IMR-90 (cell line): ENCODE measurements around the gene ERG28. TPM values are rescaled to one million over a fixed set of nuclear protein-coding genes. Genes with fewer than 3 reads are reported as not detected.

Experiments used
- ATAC-seq: fragments of 200-7000 bp; cut with Tn5 transposase; 2 replicates; pipeline ENCODE4 v1.9.1; 2020; ENCODE audit warnings: low read depth, mild to moderate bottlenecking, moderate library complexity
- BruUV-seq: library from RNA; stranded (reverse); fragments of 400-500 nt; replicated peaks from 2 replicates; lab custom pipeline; 2021; lab: Mats Ljungman, UMichigan
- CTCF ChIA-PET: fragments of 300-600 bp; formaldehyde crosslinking; extraction: SDS; loops from one replicate; lab custom pipeline; 2021; ENCODE audit warnings: antibody characterized with exemption; lab: Yijun Ruan, JAX
- POLR2A ChIA-PET: fragments of 300-600 bp; sonication (Branson Sonifier 250); formaldehyde crosslinking; loops from one replicate; lab custom pipeline; 2022; ENCODE audit warnings: antibody characterized with exemption; ENCODE audit not compliant: unreplicated experiment; lab: Charles Lee
- DNase-seq: peaks from one replicate; pipeline ENCODE4 v3.0.0; 2013
- H2AFZ ChIP-seq: replicated peaks from 2 replicates; pipeline ENCODE3; 2013; ENCODE audit warnings: low read length, mild to moderate bottlenecking; ENCODE audit not compliant: poor library complexity
- H2AK5ac ChIP-seq: 2 replicates; pipeline ENCODE4 v1.6.1; 2013; ENCODE audit warnings: low read depth, low read length, inconsistent platforms
- H2AK9ac ChIP-seq: replicated peaks from 2 replicates; pipeline ENCODE3; 2013; ENCODE audit warnings: mild to moderate bottlenecking, low read depth, low read length, moderate library complexity; ENCODE audit not compliant: poor library complexity
- H2BK120ac ChIP-seq: 2 replicates; pipeline ENCODE4 v1.6.1; 2013; ENCODE audit warnings: low read depth, low read length, inconsistent platforms
- H2BK15ac ChIP-seq: 3 replicates; pipeline ENCODE4 v1.6.1; 2013; ENCODE audit warnings: low read depth, low read length, inconsistent platforms
- H2BK20ac ChIP-seq: 2 replicates; pipeline ENCODE4 v1.6.1; 2013; ENCODE audit warnings: low read depth, mild to moderate bottlenecking, inconsistent platforms, low read length, moderate library complexity
- H2BK5ac ChIP-seq: 2 replicates; pipeline ENCODE4 v1.6.1; 2013; ENCODE audit warnings: mild to moderate bottlenecking, low read depth, low read length, inconsistent platforms; ENCODE audit not compliant: poor library complexity, severe bottlenecking
- H3K14ac ChIP-seq: replicated peaks from 2 replicates; pipeline ENCODE4 v1.6.1; 2013; ENCODE audit warnings: low read depth, low read length, inconsistent platforms
- H3K18ac ChIP-seq: 2 replicates; pipeline ENCODE4 v1.6.1; 2013; ENCODE audit warnings: low read depth, low read length, control low read depth
- H3K23ac ChIP-seq: 2 replicates; pipeline ENCODE4 v1.6.1; 2013; ENCODE audit warnings: low read depth, low read length, inconsistent platforms
- H3K27ac ChIP-seq: 2 replicates; pipeline ENCODE4 v1.5.1; 2013; ENCODE audit warnings: mild to moderate bottlenecking, control low read depth, low read length; ENCODE audit not compliant: insufficient read depth
- H3K27me3 ChIP-seq: 2 replicates; pipeline ENCODE4 v1.6.1; 2013; ENCODE audit warnings: low read length; ENCODE audit not compliant: control insufficient read depth, insufficient read depth
- H3K36me3 ChIP-seq: 2 replicates; pipeline ENCODE4 v1.6.1; 2013; ENCODE audit warnings: low read length, mixed read lengths; ENCODE audit not compliant: control insufficient read depth, insufficient read depth
- H3K4ac ChIP-seq: 2 replicates; pipeline ENCODE4 v1.6.1; 2013; ENCODE audit warnings: low read depth, low read length, inconsistent platforms
- H3K4me1 ChIP-seq: 2 replicates; pipeline ENCODE4 v1.6.1; 2013; ENCODE audit warnings: low read length, mixed read lengths; ENCODE audit not compliant: control insufficient read depth, insufficient read depth
- H3K4me2 ChIP-seq: 2 replicates; pipeline ENCODE4 v1.6.1; 2013; ENCODE audit warnings: low read depth, mild to moderate bottlenecking, control low read depth, low read length, moderate library complexity
- H3K4me3 ChIP-seq: 2 replicates; pipeline ENCODE4 v1.5.1; 2013; ENCODE audit warnings: low read depth, mild to moderate bottlenecking, control low read depth, low read length, moderate library complexity; ENCODE audit not compliant: insufficient read depth
- H3K56ac ChIP-seq: 2 replicates; pipeline ENCODE4 v1.6.1; 2013; ENCODE audit warnings: low read length, inconsistent platforms; ENCODE audit not compliant: insufficient read depth; ENCODE audit errors: extremely low read depth
- H3K79me1 ChIP-seq, 2 experiments: 2 replicates each; pipeline ENCODE4 v1.6.1; 2013; ENCODE audit warnings: low read length in 2 of 2, inconsistent platforms in 1 of 2, low read depth in 1 of 2
- H3K9ac ChIP-seq: 2 replicates; pipeline ENCODE4 v1.6.1; 2013; ENCODE audit warnings: low read depth, low read length, control low read depth
- H3K9me1 ChIP-seq: 2 replicates; pipeline ENCODE4 v1.6.1; 2013; ENCODE audit warnings: low read length, inconsistent platforms; ENCODE audit not compliant: insufficient read depth
- H3K9me3 ChIP-seq: 2 replicates; pipeline ENCODE4 v1.6.1; 2013; ENCODE audit warnings: low read length; ENCODE audit not compliant: control insufficient read depth, insufficient read depth
- H4K20me1 ChIP-seq: 2 replicates; pipeline ENCODE4 v1.6.1; 2013; ENCODE audit warnings: low read length, inconsistent platforms; ENCODE audit not compliant: insufficient read depth
- H4K5ac ChIP-seq: 2 replicates; pipeline ENCODE4 v1.6.1; 2013; ENCODE audit warnings: mild to moderate bottlenecking, low read depth, low read length, control low read depth
- H4K8ac ChIP-seq, 2 experiments: 2 replicates each; pipeline ENCODE4 v1.6.1; 2013; ENCODE audit warnings: low read depth in 2 of 2, low read length in 2 of 2, control low read depth in 1 of 2, inconsistent platforms in 1 of 2
- H4K91ac ChIP-seq: 2 replicates; pipeline ENCODE4 v1.6.1; 2013; ENCODE audit warnings: low read depth, low read length, inconsistent platforms; ENCODE audit not compliant: insufficient read depth
- BHLHE40 ChIP-seq: fragments of 150-350 bp; IDR thresholded peaks from 2 replicates; pipeline ENCODE4 v1.6.1; 2016; ENCODE audit warnings: mild to moderate bottlenecking, low read depth, low read length
- CEBPB ChIP-seq: IDR thresholded peaks from 2 replicates; pipeline ENCODE4 v1.6.1; 2012; ENCODE audit warnings: low read depth, low read length, improper control_type of control experiment
- CHD1 ChIP-seq: IDR thresholded peaks from 2 replicates; pipeline ENCODE4 v1.6.1; 2012; ENCODE audit warnings: low read depth, low read length, improper control_type of control experiment
- CTCF ChIP-seq: conservative IDR thresholded peaks from 2 replicates; pipeline ENCODE4 v1.5.1; 2012; ENCODE audit warnings: mild to moderate bottlenecking, low read depth, low read length, improper control_type of control experiment
- ELK1 ChIP-seq: fragments of 150-350 bp; IDR thresholded peaks from 2 replicates; pipeline ENCODE4 v1.6.1; 2016; ENCODE audit warnings: low read depth, mild to moderate bottlenecking, low read length, moderate library complexity, borderline replicate concordance
- FOS ChIP-seq: fragments of 150-350 bp; IDR thresholded peaks from 2 replicates; pipeline ENCODE4 v1.6.1; 2016; ENCODE audit warnings: low read depth, low read length
- MAFK ChIP-seq: IDR thresholded peaks from 2 replicates; pipeline ENCODE4 v1.6.1; 2012; ENCODE audit warnings: low read depth, low read length, improper control_type of control experiment
- MAZ ChIP-seq: IDR thresholded peaks from 2 replicates; pipeline ENCODE4 v1.6.1; 2012; ENCODE audit warnings: low read depth, mild to moderate bottlenecking, low read length, improper control_type of control experiment, moderate library complexity, borderline replicate concordance
- MXI1 ChIP-seq: IDR thresholded peaks from 2 replicates; pipeline ENCODE4 v1.6.1; 2012; ENCODE audit warnings: low read depth, mild to moderate bottlenecking, low read length, moderate library complexity, borderline replicate concordance
- NFE2L2 ChIP-seq: fragments of 150-350 bp; IDR thresholded peaks from 2 replicates; pipeline ENCODE4 v1.6.1; 2016; ENCODE audit warnings: low read depth, mild to moderate bottlenecking, low read length
- POLR2A ChIP-seq: IDR thresholded peaks from 2 replicates; pipeline ENCODE4 v1.6.1; 2012; ENCODE audit warnings: mild to moderate bottlenecking, low read depth, low read length
- RAD21 ChIP-seq: IDR thresholded peaks from 2 replicates; pipeline ENCODE4 v1.6.1; 2012; ENCODE audit warnings: low read length, improper control_type of control experiment
- RCOR1 ChIP-seq: IDR thresholded peaks from 2 replicates; pipeline ENCODE4 v1.6.1; 2012; ENCODE audit warnings: mild to moderate bottlenecking, low read length, improper control_type of control experiment; ENCODE audit not compliant: insufficient replicate concordance
- RFX5 ChIP-seq: IDR thresholded peaks from 2 replicates; pipeline ENCODE4 v1.8.0; 2012; ENCODE audit warnings: low read depth, mild to moderate bottlenecking, low read length, moderate library complexity
- SMC3 ChIP-seq: fragments of 150-350 bp; IDR thresholded peaks from 2 replicates; pipeline ENCODE4 v1.6.1; 2016; ENCODE audit warnings: low read depth, mild to moderate bottlenecking, antibody characterized with exemption, low read length, moderate library complexity
- WGBS, 2 experiments: methylation state at CpG; one replicate each; pipeline versions ENCODE4 v1.1.5 to v1.1.7; 2013; ENCODE audit warnings: missing lambda C conversion rate in 2 of 2; ENCODE audit not compliant: insufficient read length in 1 of 2; ENCODE audit errors: extremely low coverage in 2 of 2; 5-methylcytosine and 5-hydroxymethylcytosine counted together
- dilution Hi-C: fragments of 300-500 bp; cut with HindIII; formaldehyde crosslinking; loops from one replicate; pipeline ENCODE4 v1.14.3; 2018; ENCODE audit warnings: low sequenced_read_pairs; ENCODE audit not compliant: unreplicated experiment
- in situ Hi-C: fragments of 300-500 bp; cut with MboI; formaldehyde crosslinking; loops from 3 replicates; pipeline ENCODE4 v1.14.3; 2019; ENCODE audit warnings: low sequenced_read_pairs, inconsistent platforms, mixed read lengths
- intact Hi-C: fragments of 100-400 bp; cut with micrococcal nuclease; formaldehyde crosslinking; loops from 2 replicates; pipeline ENCODE4 v1.10.0; 2022
- polyA plus RNA-seq, 3 experiments: library from polyadenylated mRNA; depleted of rRNA; stranded (reverse); fragments of >200 nt; gene quantifications; 2 replicates each; pipeline ENCODE4 v1.2.3, GENCODE V29; 2012; ENCODE audit warnings: low replicate concordance in 1 of 3
- total RNA-seq: library from RNA; depleted of rRNA; stranded (reverse); fragments of >200 nt; gene quantifications from 2 replicates; pipeline ENCODE4 v1.2.3, GENCODE V29; 2012
- TF ChIP-seq, protein P1 (sequence below): fragments of 150-350 bp; IDR thresholded peaks from 2 replicates; pipeline ENCODE4 v1.6.1; 2017; ENCODE audit warnings: mild to moderate bottlenecking, antibody characterized with exemption, low read length, low read depth

ERG28 gene
- total and polyA plus RNA-seq, 2 of the 4 experiments (the other 2 are of a cell fraction), result 0.90 to 15.4 TPM

DNA sequence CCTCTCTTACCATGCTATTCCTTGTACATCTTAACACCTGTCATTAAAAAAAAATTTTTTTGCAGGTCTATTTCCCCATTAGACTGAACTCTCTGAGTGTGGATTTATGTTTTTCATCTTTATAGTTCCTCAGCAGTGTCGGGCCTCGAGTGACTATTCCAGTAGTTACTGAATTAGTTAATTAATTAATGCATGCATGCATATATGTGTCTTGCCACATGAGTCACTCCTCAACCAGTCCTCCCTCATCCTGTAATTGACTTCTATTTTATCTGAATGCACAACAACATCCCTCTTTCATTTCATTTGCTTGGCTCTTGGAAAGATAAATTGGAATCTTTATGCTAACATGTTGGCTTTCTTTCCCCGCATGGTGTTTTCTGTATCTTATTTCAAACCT, 35.6 kb downstream of the ERG28 start:
- in situ Hi-C loops (no loop called here), dilution Hi-C loops (no loop called here), intact Hi-C loops (no loop called here)
- BruUV-seq, result no TSS peak
- Histone ChIP-seq H3K27ac (no peak overlapping the region), H2AK9ac (no peak overlapping the region), H3K4me2 (no peak overlapping the region), H3K36me3 (no peaks in the 10 kb centered on the region), H2AFZ (no peak overlapping the region), H3K23ac (no peak overlapping the region), H3K14ac (no peak overlapping the region), H4K20me1 (no peaks in the 10 kb centered on the region), H3K79me1 (no peaks in the 10 kb centered on the region), H3K56ac (no peak overlapping the region), H4K91ac (no peak overlapping the region), H3K27me3 (peaks cover 10% of the 10 kb centered on the region; the same call in 1 of the 2 replicates), H2BK120ac (no peak overlapping the region), H2BK5ac (no peak overlapping the region), H3K9me1 (no peaks in the 10 kb centered on the region), H3K4me1 (no peaks in the 10 kb centered on the region), H3K4me3 (no peak overlapping the region), H2BK20ac (no peak overlapping the region), H3K9me3 (no peaks in the 10 kb centered on the region), H4K5ac (no peak overlapping the region), H3K4ac (no peak overlapping the region), H4K8ac (no peak overlapping the region), H2BK15ac (no peak overlapping the region), H2AK5ac (no peak overlapping the region), H3K18ac (no peak overlapping the region), H3K9ac (no peak overlapping the region)
- ChIA-PET CTCF (no interaction called here), POLR2A (no interaction called here)
- DNase-seq (no peak), ATAC-seq (no peak)
- no CpG with 5 or more reads among the region's 3 CpGs for WGBS, 2 experiments
- TF ChIP-seq CEBPB (no peak), NFE2L2 (no peak), BHLHE40 (no peak), CTCF (no peak), RCOR1 (no peak), RFX5 (no peak), SMC3 (no peak), MAZ (no peak), POLR2A (no peak), MAFK (no peak), ELK1 (no peak), CHD1 (no peak), RAD21 (no peak), FOS (no peak), MXI1 (no peak)
- TF ChIP-seq, protein P1, sequence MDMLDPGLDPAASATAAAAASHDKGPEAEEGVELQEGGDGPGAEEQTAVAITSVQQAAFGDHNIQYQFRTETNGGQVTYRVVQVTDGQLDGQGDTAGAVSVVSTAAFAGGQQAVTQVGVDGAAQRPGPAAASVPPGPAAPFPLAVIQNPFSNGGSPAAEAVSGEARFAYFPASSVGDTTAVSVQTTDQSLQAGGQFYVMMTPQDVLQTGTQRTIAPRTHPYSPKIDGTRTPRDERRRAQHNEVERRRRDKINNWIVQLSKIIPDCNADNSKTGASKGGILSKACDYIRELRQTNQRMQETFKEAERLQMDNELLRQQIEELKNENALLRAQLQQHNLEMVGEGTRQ, result no peak
